Mesenchymal stem cell (in vitro differentiated cells and primary cell): ENCODE results near the gene RTP3.

ENCODE experiments used
- DNase-seq: peaks from one replicate; pipeline ENCODE4 v3.0.0-alpha.2; 2013
- H2AFZ ChIP-seq: one replicate; pipeline ENCODE4 v1.6.1; 2013; ENCODE audit warnings: low read depth, mild to moderate bottlenecking, control low read depth, inconsistent platforms, low read length, moderate library complexity
- H2AK5ac ChIP-seq: 2 replicates; pipeline ENCODE4 v1.6.1; 2013; ENCODE audit warnings: low read length, moderate library complexity, mild to moderate bottlenecking, inconsistent platforms; ENCODE audit not compliant: severe bottlenecking
- H2BK120ac ChIP-seq: one replicate; pipeline ENCODE4 v1.6.1; 2013; ENCODE audit warnings: low read depth, mild to moderate bottlenecking, inconsistent platforms, low read length, moderate library complexity
- H2BK12ac ChIP-seq, 2 experiments: one replicate each; pipeline ENCODE4 v1.6.1; 2013; ENCODE audit warnings: inconsistent platforms in 2 of 2, low read length in 2 of 2, mild to moderate bottlenecking in 2 of 2, moderate library complexity in 2 of 2, control low read depth in 1 of 2
- H2BK15ac ChIP-seq: one replicate; pipeline ENCODE4 v1.6.1; 2013; ENCODE audit warnings: mild to moderate bottlenecking, low read depth, inconsistent platforms; ENCODE audit not compliant: poor library complexity, severe bottlenecking
- H2BK5ac ChIP-seq: 2 replicates; pipeline ENCODE4 v1.6.1; 2013; ENCODE audit warnings: low read depth, mild to moderate bottlenecking, low read length, control low read depth, inconsistent platforms; ENCODE audit not compliant: poor library complexity, severe bottlenecking
- H3K14ac ChIP-seq, 2 experiments: one replicate each; pipeline ENCODE4 v1.6.1; 2013; ENCODE audit warnings: inconsistent platforms in 2 of 2, low read length in 2 of 2, control low read depth in 1 of 2, mild to moderate bottlenecking in 1 of 2, moderate library complexity in 1 of 2
- H3K18ac ChIP-seq, 2 experiments: one replicate each; pipeline ENCODE4 v1.6.1; 2013; ENCODE audit warnings: inconsistent platforms in 2 of 2, low read length in 2 of 2, control low read depth in 1 of 2, low read depth in 1 of 2, mild to moderate bottlenecking in 1 of 2
- H3K23ac ChIP-seq, 2 experiments: one replicate each; pipeline ENCODE4 v1.6.1; 2013; ENCODE audit warnings: inconsistent platforms in 2 of 2, low read length in 2 of 2, mild to moderate bottlenecking in 2 of 2, moderate library complexity in 2 of 2, control low read depth in 1 of 2
- H3K27ac ChIP-seq: 2 replicates; pipeline ENCODE4 v1.5.1; 2013; ENCODE audit warnings: mild to moderate bottlenecking, moderate library complexity, low read length, control low read depth, inconsistent platforms; ENCODE audit not compliant: poor library complexity, severe bottlenecking
- H3K27me3 ChIP-seq, 2 experiments: 2 replicates each; pipeline versions ENCODE4 v1.6.1 to v1.7.0; 2013; ENCODE audit warnings: low read length in 2 of 2, mild to moderate bottlenecking in 2 of 2, moderate library complexity in 2 of 2, control low read depth in 1 of 2, inconsistent platforms in 1 of 2; ENCODE audit not compliant: control insufficient read depth in 1 of 2, insufficient read depth in 1 of 2
- H3K36me3 ChIP-seq, 2 experiments: 2 replicates each; pipeline versions ENCODE4 v1.6.1 to v1.7.0; 2013; ENCODE audit warnings: low read length in 2 of 2, control low read depth in 1 of 2, inconsistent platforms in 1 of 2, low read depth in 1 of 2, mild to moderate bottlenecking in 1 of 2; ENCODE audit not compliant: insufficient read depth in 2 of 2, control insufficient read depth in 1 of 2
- H3K4ac ChIP-seq, 2 experiments: one replicate each; pipeline ENCODE4 v1.6.1; 2013; ENCODE audit warnings: inconsistent platforms in 2 of 2, low read length in 2 of 2, mild to moderate bottlenecking in 2 of 2, moderate library complexity in 2 of 2, control low read depth in 1 of 2, low read depth in 1 of 2
- H3K4me1 ChIP-seq: 2 replicates; pipeline ENCODE4 v1.6.1; 2013; ENCODE audit warnings: low read depth, low read length, control low read depth; ENCODE audit not compliant: control insufficient read depth, insufficient read depth
- H3K4me2 ChIP-seq: 2 replicates; pipeline ENCODE4 v1.6.1; 2013; ENCODE audit warnings: low read length, mild to moderate bottlenecking, inconsistent platforms; ENCODE audit not compliant: poor library complexity, severe bottlenecking
- H3K4me3 ChIP-seq, 2 experiments: 2 replicates each; pipeline versions ENCODE4 v1.5.1 to v1.7.0; 2013; ENCODE audit warnings: low read length in 2 of 2, mild to moderate bottlenecking in 2 of 2, control low read depth in 1 of 2, low read depth in 1 of 2; ENCODE audit not compliant: insufficient read depth in 1 of 2
- H3K79me1 ChIP-seq: replicated peaks from 2 replicates; pipeline ENCODE4 v1.6.1; 2013; ENCODE audit warnings: mild to moderate bottlenecking, control low read depth, low read length, inconsistent platforms; ENCODE audit not compliant: poor library complexity, severe bottlenecking
- H3K9ac ChIP-seq: 2 replicates; pipeline ENCODE4 v1.7.0; 2013; ENCODE audit warnings: mild to moderate bottlenecking, low read length, moderate library complexity
- H3K9me3 ChIP-seq: 2 replicates; pipeline ENCODE4 v1.7.0; 2013; ENCODE audit warnings: mild to moderate bottlenecking, low read length; ENCODE audit not compliant: control insufficient read depth
- H4K8ac ChIP-seq: one replicate; pipeline ENCODE4 v1.6.1; 2013; ENCODE audit warnings: inconsistent platforms, mild to moderate bottlenecking, low read length, moderate library complexity
- H4K91ac ChIP-seq: one replicate; pipeline ENCODE4 v1.6.1; 2013; ENCODE audit warnings: mild to moderate bottlenecking, low read length, inconsistent platforms
- WGBS: methylation state at CpG from one replicate; pipeline ENCODE4 v1.1.7; 2013; ENCODE audit warnings: mixed read lengths; 5-methylcytosine and 5-hydroxymethylcytosine counted together

The RTP3 gene

DNA sequence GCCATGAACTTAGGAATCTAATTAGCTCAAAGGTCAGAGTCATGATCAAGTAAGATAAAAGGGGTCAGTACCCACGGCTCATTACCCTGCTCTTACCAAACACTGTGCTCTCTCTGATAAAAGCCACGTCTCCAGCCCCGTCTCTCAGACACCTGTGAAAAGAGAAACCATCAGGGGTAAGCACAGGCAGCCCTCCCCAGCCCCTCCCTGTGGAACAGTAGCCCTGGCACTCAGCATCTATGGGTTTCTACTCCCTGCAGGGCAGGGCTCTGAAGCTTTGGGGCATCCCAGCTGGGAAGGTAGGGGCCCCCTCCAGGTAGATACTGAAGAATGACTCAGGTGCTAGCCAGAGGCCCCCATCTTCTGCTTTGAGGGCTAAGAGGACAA is 43.6 kb upstream of the RTP3 start:
- Histone ChIP-seq H2AK5ac (no peak overlapping the region), H3K23ac (no peak overlapping the region), H2BK120ac (no peak overlapping the region), H2BK12ac (no peak overlapping the region), H2BK15ac (no peak overlapping the region), H2BK5ac (no peak overlapping the region), H3K9me3 (no peaks in the 10 kb centered on the region), H4K91ac (no peak overlapping the region), H3K4me1 (no peaks in the 10 kb centered on the region), H4K8ac (no peak overlapping the region), H3K9ac (no peak overlapping the region), H3K27ac (no peak overlapping the region), H3K4ac (no peak overlapping the region), H3K14ac (no peak overlapping the region), H3K18ac (no peak overlapping the region), H3K4me3 (no peak overlapping the region), H3K79me1 (no peaks in the 10 kb centered on the region), H3K27me3 (peaks cover 45 to 87% of the 10 kb centered on the region in 2 experiments), H2AFZ (no peak overlapping the region), H3K36me3 (no peaks in the 10 kb centered on the region), H3K4me2 (no peak overlapping the region)
- WGBS: 49% methylated on average over 3 of the region's 3 CpGs
- DNase-seq: no peak

- H3K27ac ChIP-seq: no peak overlapping the region
- H2BK12ac ChIP-seq: no peak overlapping the region
- H2AK5ac ChIP-seq: no peak overlapping the region
- no peak overlapping the region for H2BK5ac ChIP-seq
- no peak overlapping the region for H3K23ac ChIP-seq
- H3K79me1 ChIP-seq: no peaks in the 10 kb centered on the region
- no peak overlapping the region for H3K4me2 ChIP-seq
- no peak overlapping the region for H3K4me3 ChIP-seq
- no peak overlapping the region for H2AFZ ChIP-seq
- no peak overlapping the region for H3K4ac ChIP-seq
- no peaks in the 10 kb centered on the region for H3K9me3 ChIP-seq
- H3K4me1 ChIP-seq: no peaks in the 10 kb centered on the region
- no peak overlapping the region for H4K8ac ChIP-seq
- no peak overlapping the region for H2BK120ac ChIP-seq
- H3K27me3 ChIP-seq: peaks cover 45 to 89% of the 10 kb centered on the region in 2 experiments
- 80% methylated on average over 7 of the region's 7 CpGs for WGBS
- H2BK15ac ChIP-seq: no peak overlapping the region
- no peaks in the 10 kb centered on the region for H3K36me3 ChIP-seq
- no peak for DNase-seq
- H3K9ac ChIP-seq: no peak overlapping the region
- no peak overlapping the region for H4K91ac ChIP-seq
- peak overlapping the region in 1 of 2 experiments; percentile 62 for H3K14ac ChIP-seq
- no peak overlapping the region for H3K18ac ChIP-seq
These were observed 43.2 kb upstream of the RTP3 start for GRCh38 chr3:46454606-46455005.

GRCh38 chr3:46455231-46456115 is 42.3 kb upstream of the RTP3 start:
- Histone ChIP-seq H3K23ac (no peak overlapping the region), H3K27me3 (peaks cover 40 to 88% of the 10 kb centered on the region in 2 experiments), H2BK120ac (no peak overlapping the region), H3K4me3 (no peak overlapping the region), H3K9ac (no peak overlapping the region), H2BK12ac (no peak overlapping the region), H3K79me1 (no peaks in the 10 kb centered on the region), H3K14ac (no peak overlapping the region), H3K4me2 (no peak overlapping the region), H2AFZ (no peak overlapping the region), H2BK5ac (no peak overlapping the region), H3K27ac (no peak overlapping the region), H3K9me3 (peaks cover under 1% of the 10 kb centered on the region), H4K91ac (no peak overlapping the region), H3K36me3 (no peaks in the 10 kb centered on the region), H2BK15ac (no peak overlapping the region), H3K4me1 (no peaks in the 10 kb centered on the region), H3K18ac (no peak overlapping the region), H3K4ac (no peak overlapping the region), H4K8ac (no peak overlapping the region), H2AK5ac (no peak overlapping the region)
- DNase-seq: no peak
- 88% methylated on average over 21 of the region's 21 CpGs for WGBS

- H4K8ac ChIP-seq: no peak overlapping the region
- H3K9me3 ChIP-seq: peaks cover 6% of the 10 kb centered on the region
- H2BK12ac ChIP-seq: no peak overlapping the region
- no peak overlapping the region for H3K4me2 ChIP-seq
- H3K4me3 ChIP-seq: no peak overlapping the region
- H3K23ac ChIP-seq: no peak overlapping the region
- no peak overlapping the region for H3K9ac ChIP-seq
- H3K27ac ChIP-seq: no peak overlapping the region
- no peak overlapping the region for H4K91ac ChIP-seq
- H3K18ac ChIP-seq: no peak overlapping the region
- DNase-seq: no peak
- H3K4me1 ChIP-seq: no peaks in the 10 kb centered on the region
- 90% methylated on average over 14 of the region's 14 CpGs for WGBS
- H3K27me3 ChIP-seq: peaks cover 38 to 87% of the 10 kb centered on the region in 2 experiments
- H3K79me1 ChIP-seq: no peaks in the 10 kb centered on the region
- H2AFZ ChIP-seq: no peak overlapping the region
- H2BK5ac ChIP-seq: no peak overlapping the region
- no peak overlapping the region for H2BK120ac ChIP-seq
- H2AK5ac ChIP-seq: no peak overlapping the region
- H2BK15ac ChIP-seq: no peak overlapping the region
- H3K4ac ChIP-seq: no peak overlapping the region
- no peaks in the 10 kb centered on the region for H3K36me3 ChIP-seq
- peak overlapping the region in 1 of 2 experiments; percentile 57 for H3K14ac ChIP-seq
These were observed 41.7 kb upstream of the RTP3 start for GRCh38 chr3:46456118-46456517.
